GM12878 (cell line): Measurements from ENCODE around the gene OR6M1.

Experiments
- CHD1 ChIP-seq: IDR thresholded peaks from 2 replicates; pipeline ENCODE4 v1.6.1; 2012; ENCODE audit warnings: low read depth, low read length, improper control_type of control experiment
- CTCF ChIP-seq, 3 experiments: IDR thresholded peaks in 2 of 3; conservative IDR thresholded peaks in 1 of 3; 2 replicates each; pipeline ENCODE4 v1.5.1; 2011; ENCODE audit warnings: low read depth in 3 of 3, low read length in 3 of 3, mild to moderate bottlenecking in 3 of 3, control low read depth in 2 of 3, moderate library complexity in 2 of 3, inconsistent platforms in 1 of 3, mixed read lengths in 1 of 3; ENCODE audit not compliant: control insufficient read depth in 2 of 3, insufficient read depth in 1 of 3; ENCODE audit errors: extremely low read depth in 1 of 3
- EZH2 ChIP-seq: IDR thresholded peaks from 2 replicates; pipeline ENCODE4 v1.6.1; 2012; ENCODE audit warnings: low read depth, mild to moderate bottlenecking, control low read depth, inconsistent platforms, low read length, borderline replicate concordance; ENCODE audit not compliant: control insufficient read depth
- NR2F1 ChIP-seq: fragments of 450-650 bp; conservative IDR thresholded peaks from 2 replicates; pipeline ENCODE4 v1.6.1; 2017; ENCODE audit warnings: mild to moderate bottlenecking
- POLR2A ChIP-seq: IDR thresholded peaks from 2 replicates; pipeline ENCODE4 v1.6.1; 2011; ENCODE audit warnings: low read depth, mild to moderate bottlenecking, low read length
- POLR2AphosphoS5 ChIP-seq: IDR thresholded peaks from 2 replicates; pipeline ENCODE4 v1.6.1; 2011; ENCODE audit warnings: mild to moderate bottlenecking, low read length, inconsistent platforms
- RFX5 ChIP-seq: IDR thresholded peaks from 2 replicates; pipeline ENCODE4 v1.6.1; 2011; ENCODE audit warnings: low read depth, low read length, improper control_type of control experiment
- SREBF2 ChIP-seq: IDR thresholded peaks from 2 replicates; pipeline ENCODE4 v1.6.1; 2012; ENCODE audit warnings: mild to moderate bottlenecking, low read length
- TAF1 ChIP-seq: IDR thresholded peaks from 2 replicates; pipeline ENCODE4 v1.6.1; 2011; ENCODE audit warnings: mild to moderate bottlenecking, low read depth, low read length, borderline replicate concordance
- TCF7 ChIP-seq: IDR thresholded peaks from 2 replicates; pipeline ENCODE4 v1.6.1; 2014; ENCODE audit warnings: antibody characterized with exemption, borderline replicate concordance
- TF ChIP-seq, protein P1 (sequence below): fragments of 450-650 bp; IDR thresholded peaks from 2 replicates; pipeline ENCODE4 v1.6.1; 2017; ENCODE audit warnings: mild to moderate bottlenecking, moderate library complexity
- TF ChIP-seq, protein P2 (sequence below): IDR thresholded peaks from 2 replicates; pipeline ENCODE4 v1.6.1; 2011; ENCODE audit warnings: low read depth, low read length, improper control_type of control experiment, borderline replicate concordance
- TF ChIP-seq, protein P3 (sequence below): IDR thresholded peaks from 2 replicates; pipeline ENCODE4 v1.6.1; 2012; ENCODE audit warnings: low read depth, low read length, improper control_type of control experiment

DNA sequence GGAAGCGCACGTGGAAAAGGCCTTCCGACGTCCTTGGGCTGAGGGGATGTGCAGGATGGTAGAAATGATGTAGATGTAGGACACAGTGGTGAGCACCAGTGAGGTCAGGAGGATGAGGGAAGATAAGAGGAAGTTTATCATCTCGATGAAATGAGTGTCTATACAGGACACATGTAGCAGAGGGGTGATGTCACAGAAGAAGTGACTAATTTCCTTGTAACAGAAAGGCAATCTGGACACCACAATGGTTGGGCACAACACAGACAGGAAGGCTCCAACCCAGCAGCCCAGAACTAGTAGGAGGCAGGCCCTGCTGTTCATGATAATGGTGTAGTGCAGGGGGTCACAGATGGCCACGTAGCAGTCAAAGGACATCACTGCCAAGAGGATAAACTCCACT is 35.0 kb upstream of the OR6M1 start:
- TF ChIP-seq POLR2A (no peak), EZH2 (no peak), TAF1 (no peak), TCF7 (no peak), SREBF2 (no peak), RFX5 (no peak), POLR2AphosphoS5 (no peak), CTCF (IDR thresholded peaks at IDR 0.05 in 2 of 3, conservative IDR thresholded peaks at IDR 0.05 in 1 of 3; ENCODE audit: control insufficient read depth in 2 of 3, extremely low read depth in 1 of 3, insufficient read depth in 1 of 3, low read depth in 3 of 3, low read length in 3 of 3) (no peak), CHD1 (no peak), NR2F1 (no peak)
- TF ChIP-seq, protein P1, sequence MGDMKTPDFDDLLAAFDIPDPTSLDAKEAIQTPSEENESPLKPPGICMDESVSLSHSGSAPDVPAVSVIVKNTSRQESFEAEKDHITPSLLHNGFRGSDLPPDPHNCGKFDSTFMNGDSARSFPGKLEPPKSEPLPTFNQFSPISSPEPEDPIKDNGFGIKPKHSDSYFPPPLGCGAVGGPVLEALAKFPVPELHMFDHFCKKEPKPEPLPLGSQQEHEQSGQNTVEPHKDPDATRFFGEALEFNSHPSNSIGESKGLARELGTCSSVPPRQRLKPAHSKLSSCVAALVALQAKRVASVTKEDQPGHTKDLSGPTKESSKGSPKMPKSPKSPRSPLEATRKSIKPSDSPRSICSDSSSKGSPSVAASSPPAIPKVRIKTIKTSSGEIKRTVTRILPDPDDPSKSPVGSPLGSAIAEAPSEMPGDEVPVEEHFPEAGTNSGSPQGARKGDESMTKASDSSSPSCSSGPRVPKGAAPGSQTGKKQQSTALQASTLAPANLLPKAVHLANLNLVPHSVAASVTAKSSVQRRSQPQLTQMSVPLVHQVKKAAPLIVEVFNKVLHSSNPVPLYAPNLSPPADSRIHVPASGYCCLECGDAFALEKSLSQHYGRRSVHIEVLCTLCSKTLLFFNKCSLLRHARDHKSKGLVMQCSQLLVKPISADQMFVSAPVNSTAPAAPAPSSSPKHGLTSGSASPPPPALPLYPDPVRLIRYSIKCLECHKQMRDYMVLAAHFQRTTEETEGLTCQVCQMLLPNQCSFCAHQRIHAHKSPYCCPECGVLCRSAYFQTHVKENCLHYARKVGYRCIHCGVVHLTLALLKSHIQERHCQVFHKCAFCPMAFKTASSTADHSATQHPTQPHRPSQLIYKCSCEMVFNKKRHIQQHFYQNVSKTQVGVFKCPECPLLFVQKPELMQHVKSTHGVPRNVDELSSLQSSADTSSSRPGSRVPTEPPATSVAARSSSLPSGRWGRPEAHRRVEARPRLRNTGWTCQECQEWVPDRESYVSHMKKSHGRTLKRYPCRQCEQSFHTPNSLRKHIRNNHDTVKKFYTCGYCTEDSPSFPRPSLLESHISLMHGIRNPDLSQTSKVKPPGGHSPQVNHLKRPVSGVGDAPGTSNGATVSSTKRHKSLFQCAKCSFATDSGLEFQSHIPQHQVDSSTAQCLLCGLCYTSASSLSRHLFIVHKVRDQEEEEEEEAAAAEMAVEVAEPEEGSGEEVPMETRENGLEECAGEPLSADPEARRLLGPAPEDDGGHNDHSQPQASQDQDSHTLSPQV, result no peak
- TF ChIP-seq, protein P2, sequence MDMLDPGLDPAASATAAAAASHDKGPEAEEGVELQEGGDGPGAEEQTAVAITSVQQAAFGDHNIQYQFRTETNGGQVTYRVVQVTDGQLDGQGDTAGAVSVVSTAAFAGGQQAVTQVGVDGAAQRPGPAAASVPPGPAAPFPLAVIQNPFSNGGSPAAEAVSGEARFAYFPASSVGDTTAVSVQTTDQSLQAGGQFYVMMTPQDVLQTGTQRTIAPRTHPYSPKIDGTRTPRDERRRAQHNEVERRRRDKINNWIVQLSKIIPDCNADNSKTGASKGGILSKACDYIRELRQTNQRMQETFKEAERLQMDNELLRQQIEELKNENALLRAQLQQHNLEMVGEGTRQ, result no peak
- TF ChIP-seq, protein P3, sequence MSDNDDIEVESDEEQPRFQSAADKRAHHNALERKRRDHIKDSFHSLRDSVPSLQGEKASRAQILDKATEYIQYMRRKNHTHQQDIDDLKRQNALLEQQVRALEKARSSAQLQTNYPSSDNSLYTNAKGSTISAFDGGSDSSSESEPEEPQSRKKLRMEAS, result no peak
